HG03571 (cell line): Measurements from ENCODE around the gene LSM14A.
"Not testable (repeated sequence)": the region's sequence is repeated elsewhere in the genome, so short reads cannot be mapped to it uniquely, and the experiment has no call there.

Experiments used
- ATAC-seq: cut with Tn5 transposase; IDR thresholded peaks from one replicate; pipeline ENCODE4 v1.9.1; 2021; ENCODE audit not compliant: unreplicated experiment

LSM14A gene

GRCh38 chr19:34155686-34156085, 16.6 kb upstream of the LSM14A start:
- no peak for ATAC-seq

- not testable (repeated sequence) for ATAC-seq
These were observed 13.3 kb upstream of the LSM14A start for GRCh38 chr19:34158966-34159365.

DNA sequence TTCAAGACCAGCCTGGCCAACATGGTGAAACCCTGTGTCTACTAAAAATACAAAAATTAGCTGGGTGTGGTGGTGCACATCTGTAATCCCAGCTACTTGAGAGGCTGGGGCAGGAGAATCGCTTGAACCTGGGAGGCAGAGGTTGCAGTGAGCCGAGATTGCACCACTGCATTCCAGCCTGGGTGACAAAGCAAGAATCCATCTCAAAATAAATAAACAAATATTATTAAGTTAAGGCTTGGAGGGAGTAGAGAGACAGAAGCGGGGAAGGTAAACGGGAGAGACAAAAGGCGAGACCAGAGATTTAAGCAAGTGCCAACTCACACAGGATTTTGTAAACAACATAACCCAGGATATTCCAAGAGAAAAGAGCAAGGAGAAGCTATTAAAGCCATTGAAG, 12.8 kb upstream of the LSM14A start:
- ATAC-seq: not testable (repeated sequence)

DNA sequence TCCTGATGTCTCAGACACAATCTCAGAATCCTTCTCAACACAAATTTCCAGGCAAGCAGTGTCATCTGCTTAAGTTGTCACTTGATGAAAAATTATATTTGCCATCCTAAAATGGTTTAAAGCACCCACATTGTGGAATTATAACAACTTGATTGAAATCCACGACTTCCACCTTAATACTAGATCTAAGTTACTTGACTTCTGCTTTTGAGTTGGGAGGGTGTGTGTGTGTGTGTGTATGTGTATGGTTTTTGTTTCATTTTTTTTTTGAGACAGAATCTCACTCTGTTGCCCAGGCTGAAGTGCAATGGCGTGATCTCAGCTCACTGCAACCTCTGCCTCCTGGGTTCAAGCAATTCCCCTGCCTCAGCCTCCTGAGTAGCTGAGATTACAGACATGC, 10.4 kb upstream of the LSM14A start:
- ATAC-seq: not testable (repeated sequence)

- no peak for ATAC-seq
These were observed 7.0 kb upstream of the LSM14A start for GRCh38 chr19:34165295-34165738.

- ATAC-seq: not testable (repeated sequence)
These were observed 2.7 kb upstream of the LSM14A start for GRCh38 chr19:34169475-34170199.

DNA sequence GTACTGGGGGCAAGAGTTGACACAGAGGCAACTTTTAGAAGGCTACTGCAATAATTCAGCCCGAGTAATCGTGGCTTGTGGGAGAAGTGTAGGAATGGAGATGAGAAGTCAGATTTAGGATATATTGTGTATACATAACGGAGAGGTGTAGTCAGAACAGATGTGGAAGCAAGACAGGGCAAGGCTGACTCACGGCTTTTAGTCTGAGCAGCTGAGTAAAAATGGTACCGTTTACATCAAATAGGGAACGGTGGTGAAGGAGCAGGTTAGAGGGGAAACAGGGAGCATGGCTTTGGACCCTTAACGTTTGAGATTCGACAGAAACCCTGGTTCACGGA, 796 bp upstream of the LSM14A start:
- ATAC-seq: peak; percentile 14

DNA sequence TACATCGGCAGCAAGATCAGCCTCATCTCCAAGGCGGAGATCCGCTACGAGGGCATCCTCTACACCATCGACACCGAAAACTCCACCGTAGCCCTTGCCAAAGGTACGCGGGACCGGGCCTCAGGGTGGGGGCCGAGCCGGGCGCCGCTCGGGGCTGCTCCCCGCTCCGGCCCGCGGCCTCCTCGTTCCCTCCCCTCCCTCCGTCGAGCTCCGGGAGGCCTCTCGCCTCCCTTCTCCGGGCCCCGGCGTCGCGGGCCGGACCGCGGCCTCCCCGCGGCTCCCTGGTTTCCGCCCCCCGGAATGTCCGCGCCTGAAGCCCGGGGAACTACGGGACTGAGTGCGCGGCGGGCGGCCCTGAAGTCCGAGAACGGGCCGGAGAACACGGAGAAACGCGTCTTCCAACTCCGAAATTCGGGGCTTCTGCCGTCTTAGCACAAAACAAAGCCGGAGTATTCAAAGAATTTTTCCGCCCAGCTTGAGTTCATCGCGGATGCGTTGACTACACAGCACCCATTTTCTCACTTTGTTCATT, 423 bp downstream of the LSM14A start:
- peak; percentile 16 for ATAC-seq

GRCh38 chr19:34173193-34173956, 1.1 kb downstream of the LSM14A start:
- ATAC-seq: no peak

DNA sequence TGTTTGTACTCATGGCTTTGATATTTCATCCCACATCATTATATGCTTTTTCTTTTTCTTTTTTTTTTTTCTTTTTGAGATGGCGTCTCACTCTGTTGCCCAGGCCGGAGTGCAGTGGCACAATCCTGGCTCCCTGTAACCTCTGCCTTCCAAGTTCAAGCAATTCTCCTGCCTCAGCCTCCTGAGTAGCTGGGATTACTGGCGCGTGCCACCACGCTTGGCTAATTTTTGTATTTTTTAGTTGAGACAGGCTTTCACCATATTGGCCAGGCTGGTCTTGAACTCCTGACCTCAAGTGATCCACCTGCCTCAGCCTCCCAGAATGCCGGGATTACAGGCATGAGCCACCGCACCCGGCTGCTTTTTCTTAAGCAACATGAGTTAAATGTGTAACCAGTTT, 2.9 kb downstream of the LSM14A start:
- ATAC-seq: not testable (repeated sequence)

DNA sequence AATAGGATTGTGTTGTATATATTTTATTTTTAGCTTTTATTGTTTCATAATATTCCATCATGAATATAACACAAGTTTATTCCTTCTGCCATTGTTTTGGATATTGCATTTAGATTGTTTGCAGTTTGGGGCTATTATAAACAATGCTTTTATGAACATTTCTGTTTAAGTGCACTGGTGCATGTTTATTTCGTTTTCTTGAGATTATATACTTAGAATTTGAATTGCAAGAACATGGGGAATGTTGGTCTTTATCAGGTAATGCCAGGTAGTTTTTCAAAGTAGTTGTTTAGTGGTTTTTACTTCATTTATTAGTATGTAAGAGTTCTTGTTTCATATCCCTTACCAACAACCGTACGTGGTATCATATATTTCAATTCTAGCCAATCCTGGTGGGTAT, 4.3 kb downstream of the LSM14A start:
- no peak for ATAC-seq

- ATAC-seq: no peak
These were observed 5.9 kb downstream of the LSM14A start for GRCh38 chr19:34178274-34178610.

DNA sequence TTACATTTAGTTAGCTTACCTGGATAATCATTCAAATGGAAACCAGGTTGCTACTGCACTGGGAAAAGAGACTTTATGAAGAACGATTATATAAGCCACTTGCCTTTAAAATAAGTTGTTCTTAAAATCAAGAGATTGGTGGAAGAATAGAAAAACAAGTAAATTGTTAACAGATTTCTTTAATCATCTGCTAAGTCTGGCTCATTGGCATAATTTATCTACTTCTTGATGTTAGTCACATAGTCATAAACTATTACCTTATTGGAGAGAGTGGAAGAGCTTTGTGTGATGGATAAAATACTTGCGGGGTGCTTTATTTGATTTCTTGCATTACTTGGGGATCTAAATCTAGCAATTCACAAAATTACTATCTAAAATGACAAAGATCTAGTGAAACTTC, 6.8 kb downstream of the LSM14A start:
- no peak for ATAC-seq

DNA sequence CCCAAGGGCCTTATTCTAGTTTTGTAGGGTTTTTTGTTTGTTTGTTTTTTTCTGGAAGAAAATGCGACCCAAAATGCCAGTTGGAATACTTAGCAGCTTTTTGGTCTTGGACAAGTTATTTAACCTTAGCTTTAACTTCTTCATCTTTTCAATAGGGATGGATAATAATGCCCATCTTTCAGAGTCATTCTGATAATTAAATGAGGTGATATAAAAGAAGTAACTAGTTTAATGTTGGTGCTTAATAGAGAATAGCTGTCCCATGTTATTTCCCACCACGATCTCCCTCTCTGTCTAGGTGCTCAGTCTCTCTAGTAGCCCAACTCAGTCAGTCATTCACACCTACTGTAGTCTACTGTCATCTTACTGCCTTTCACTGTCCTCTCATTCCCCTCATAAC, 8.0 kb downstream of the LSM14A start:
- no peak for ATAC-seq

DNA sequence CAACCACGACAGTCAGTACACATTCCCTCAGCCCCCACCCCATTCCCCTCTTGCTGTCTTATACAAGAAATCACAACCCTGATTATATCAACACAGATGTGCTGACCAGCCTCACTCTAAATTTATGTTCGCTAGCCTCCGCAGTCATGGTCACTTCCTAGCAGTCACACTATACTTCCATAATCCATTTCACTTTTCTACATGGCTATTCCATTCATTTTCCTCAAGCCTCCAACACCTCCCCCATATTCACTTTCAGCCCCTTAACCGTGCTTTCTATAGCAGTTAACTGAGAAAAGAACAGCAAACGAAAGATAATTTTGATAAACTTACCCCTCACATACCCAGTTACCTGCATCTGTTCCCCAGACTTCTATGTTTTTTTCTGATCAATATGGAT, 8.4 kb downstream of the LSM14A start:
- no peak for ATAC-seq

GRCh38 chr19:34181111-34181864, 9.0 kb downstream of the LSM14A start:
- no peak for ATAC-seq

- no peak for ATAC-seq
These were observed 9.8 kb downstream of the LSM14A start for GRCh38 chr19:34182125-34182524.

- ATAC-seq: no peak
These were observed 12.7 kb downstream of the LSM14A start for GRCh38 chr19:34184880-34185491.

GRCh38 chr19:34186205-34186604, 13.9 kb downstream of the LSM14A start:
- no peak for ATAC-seq

GRCh38 chr19:34187011-34187410, 14.7 kb downstream of the LSM14A start:
- ATAC-seq: no peak

- no peak for ATAC-seq
These were observed 16.1 kb downstream of the LSM14A start for GRCh38 chr19:34188408-34188807.
